Parathyroid adenoma (tissue), 2 donors: Measurements from ENCODE around the gene WNT9A.

Experiments used
- H2AFZ ChIP-seq: fragments of 300-600 bp; sonication (generic); one replicate; pipeline ENCODE4 v1.7.0; 2017; ENCODE audit warnings: antibody characterized with exemption, mild to moderate bottlenecking
- H3K27ac ChIP-seq: fragments of 300-600 bp; sonication (generic); one replicate; pipeline ENCODE4 v1.7.0; 2017
- H3K27me3 ChIP-seq: fragments of 300-600 bp; sonication (generic); one replicate; pipeline ENCODE4 v1.7.0; 2017; ENCODE audit warnings: low read length; ENCODE audit not compliant: control insufficient read depth, insufficient read depth
- H3K36me3 ChIP-seq: fragments of 300-600 bp; sonication (generic); one replicate; pipeline ENCODE4 v1.7.0; 2017; ENCODE audit warnings: low read length; ENCODE audit not compliant: control insufficient read depth, insufficient read depth
- H3K4me1 ChIP-seq: fragments of 300-600 bp; sonication (generic); one replicate; pipeline ENCODE4 v1.7.0; 2017; ENCODE audit warnings: control low read depth
- H3K4me2 ChIP-seq: fragments of 300-600 bp; sonication (generic); one replicate; pipeline ENCODE4 v1.7.0; 2017; ENCODE audit warnings: low read length
- H3K4me3 ChIP-seq: fragments of 300-600 bp; sonication (generic); one replicate; pipeline ENCODE4 v1.7.0; 2017; ENCODE audit warnings: low read depth, low read length
- H3K79me2 ChIP-seq: fragments of 300-600 bp; sonication (generic); one replicate; pipeline ENCODE4 v1.7.0; 2017; ENCODE audit warnings: control low read depth
- H3K9ac ChIP-seq: fragments of 300-600 bp; sonication (generic); one replicate; pipeline ENCODE4 v1.7.0; 2017; ENCODE audit warnings: mild to moderate bottlenecking
- H3K9me3 ChIP-seq: fragments of 300-600 bp; sonication (generic); one replicate; pipeline ENCODE4 v1.7.0; 2017; ENCODE audit warnings: low read length; ENCODE audit not compliant: control insufficient read depth
- CTCF ChIP-seq: fragments of 300-600 bp; sonication (generic); IDR thresholded peaks from one replicate; pipeline ENCODE4 v1.7.0; 2017; ENCODE audit warnings: antibody characterized with exemption, mild to moderate bottlenecking
- donor health status: primary hyperparathyroidism.

Gene WNT9A

GRCh38 chr1:227906550-227907071 lies 41.1 kb downstream of the WNT9A start:
- Histone ChIP-seq H3K27ac (no peak overlapping the region), H3K4me1 (no peaks in the 10 kb centered on the region), H3K4me2 (no peak overlapping the region), H3K4me3 (no peak overlapping the region), H3K79me2 (no peaks in the 10 kb centered on the region), H3K36me3 (no peaks in the 10 kb centered on the region), H3K9me3 (no peaks in the 10 kb centered on the region), H2AFZ (no peak overlapping the region), H3K27me3 (no peaks in the 10 kb centered on the region), H3K9ac (no peak overlapping the region)
- no peak for TF ChIP-seq CTCF

GRCh38 chr1:227905573-227906487 lies 41.9 kb downstream of the WNT9A start:
- Histone ChIP-seq H3K36me3 (no peaks in the 10 kb centered on the region), H3K4me1 (no peaks in the 10 kb centered on the region), H3K9me3 (no peaks in the 10 kb centered on the region), H3K27me3 (no peaks in the 10 kb centered on the region), H3K9ac (no peak overlapping the region), H3K4me2 (no peak overlapping the region), H2AFZ (no peak overlapping the region), H3K4me3 (no peak overlapping the region), H3K27ac (no peak overlapping the region), H3K79me2 (no peaks in the 10 kb centered on the region)
- no peak for TF ChIP-seq CTCF

- no peak for TF ChIP-seq CTCF
- Histone ChIP-seq H3K9ac (no peak overlapping the region), H3K4me1 (no peaks in the 10 kb centered on the region), H3K4me2 (no peak overlapping the region), H2AFZ (no peak overlapping the region), H3K27me3 (no peaks in the 10 kb centered on the region), H3K79me2 (no peaks in the 10 kb centered on the region), H3K36me3 (no peaks in the 10 kb centered on the region), H3K9me3 (no peaks in the 10 kb centered on the region), H3K27ac (no peak overlapping the region), H3K4me3 (no peak overlapping the region)
These were observed 43.0 kb downstream of the WNT9A start for GRCh38 chr1:227904541-227905335.

- Histone ChIP-seq H3K36me3 (no peaks in the 10 kb centered on the region), H3K27ac (no peak overlapping the region), H3K27me3 (no peaks in the 10 kb centered on the region), H3K9ac (no peak overlapping the region), H3K9me3 (no peaks in the 10 kb centered on the region), H3K4me2 (no peak overlapping the region), H3K79me2 (no peaks in the 10 kb centered on the region), H2AFZ (no peak overlapping the region), H3K4me1 (no peaks in the 10 kb centered on the region), H3K4me3 (no peak overlapping the region)
- no peak for TF ChIP-seq CTCF
These were observed 43.9 kb downstream of the WNT9A start for GRCh38 chr1:227903614-227904501.
